Fibroblast of skin of right quadriceps (primary cell): Measurements from ENCODE around the gene TMEM245.
A peak's percentile ranks its signal among the peaks of the same experiment; 100 is the strongest.

Source experiments
- DNase-seq: peaks from one replicate; pipeline ENCODE4 v3.0.0-alpha.2; 2013

Gene TMEM245

GRCh38 chr9:109100543-109101201 lies 19.1 kb downstream of the TMEM245 start:
- DNase-seq: no peak

GRCh38 chr9:109098960-109099308 lies 20.8 kb downstream of the TMEM245 start:
- peak; percentile 36 for DNase-seq

GRCh38 chr9:109098171-109098959 lies 21.4 kb downstream of the TMEM245 start:
- peak; percentile 85 for DNase-seq

- DNase-seq: no peak
These were observed 22.6 kb downstream of the TMEM245 start for GRCh38 chr9:109097146-109097545.

GRCh38 chr9:109095321-109095720 lies 24.4 kb downstream of the TMEM245 start:
- DNase-seq: no peak

- no peak for DNase-seq
These were observed 25.5 kb downstream of the TMEM245 start for GRCh38 chr9:109094268-109094667.

GRCh38 chr9:109092587-109092986 lies 27.2 kb downstream of the TMEM245 start:
- DNase-seq: no peak

- no peak for DNase-seq
These were observed 27.6 kb downstream of the TMEM245 start for GRCh38 chr9:109092051-109092580.

GRCh38 chr9:109088221-109088620 lies 31.5 kb downstream of the TMEM245 start:
- DNase-seq: peak; percentile 44

- DNase-seq: no peak
These were observed 32.0 kb downstream of the TMEM245 start for GRCh38 chr9:109087795-109088194.

- peak; percentile 17 for DNase-seq
These were observed 33.5 kb downstream of the TMEM245 start for GRCh38 chr9:109086221-109086620.

- DNase-seq: no peak
These were observed 34.2 kb downstream of the TMEM245 start for GRCh38 chr9:109085510-109085909.

- DNase-seq: no peak
These were observed 35.8 kb downstream of the TMEM245 start for GRCh38 chr9:109083813-109084405.

- DNase-seq: no peak
These were observed 36.6 kb downstream of the TMEM245 start for GRCh38 chr9:109083141-109083540.

GRCh38 chr9:109082091-109082620 lies 37.6 kb downstream of the TMEM245 start:
- DNase-seq: no peak

GRCh38 chr9:109074236-109074889 lies 45.4 kb downstream of the TMEM245 start:
- no peak for DNase-seq

- DNase-seq: no peak
These were observed 46.8 kb downstream of the TMEM245 start for GRCh38 chr9:109072821-109073435.

- no peak for DNase-seq
These were observed 47.5 kb downstream of the TMEM245 start for GRCh38 chr9:109072133-109072692.

- no peak for DNase-seq
These were observed 51.0 kb downstream of the TMEM245 start for GRCh38 chr9:109068764-109069163.

- DNase-seq: peak; percentile 67
These were observed 54.6 kb downstream of the TMEM245 start for GRCh38 chr9:109064963-109065702.

GRCh38 chr9:109063760-109064159 lies 56.0 kb downstream of the TMEM245 start:
- peak; percentile 17 for DNase-seq
